PC-9 (cell line): ENCODE measurements around the gene COL27A1. TPM values are rescaled to one million over a fixed set of nuclear protein-coding genes. Genes with fewer than 3 reads are reported as not detected.

Experiments used
- BruUV-seq: library from RNA; stranded (reverse); fragments of 400-500 nt; replicated peaks from 2 replicates; lab custom pipeline; 2021; lab: Mats Ljungman, UMichigan
- CTCF ChIA-PET: fragments of 300-600 bp; sonication (Branson Sonifier 250); formaldehyde crosslinking; loops from one replicate; lab custom pipeline; 2022; ENCODE audit warnings: antibody characterized with exemption; lab: Charles Lee
- POLR2A ChIA-PET: fragments of 300-600 bp; sonication (Branson Sonifier 250); formaldehyde crosslinking; loops from one replicate; lab custom pipeline; 2022; ENCODE audit warnings: antibody characterized with exemption; ENCODE audit not compliant: unreplicated experiment; lab: Charles Lee
- DNase-seq, 2 experiments: peaks; one replicate each; pipeline versions ENCODE4 v3.0.0 to v3.0.0-alpha.2; 2015 to 2022; ENCODE audit warnings: mixed read lengths in 1 of 2
- H2AFZ ChIP-seq: fragments of 200-600 bp; sonication (generic); 2 replicates; pipeline ENCODE4 v1.8.1; 2017; ENCODE audit warnings: antibody characterized with exemption
- H3F3A ChIP-seq: fragments of 200-600 bp; sonication (generic); 2 replicates; pipeline ENCODE4 v1.8.1; 2017; ENCODE audit warnings: antibody characterized with exemption, mild to moderate bottlenecking, low read depth; ENCODE audit not compliant: insufficient read depth
- H3K27ac ChIP-seq: fragments of 200-600 bp; sonication (generic); 2 replicates; pipeline ENCODE4 v1.6.1; 2016; ENCODE audit warnings: mixed run types
- H3K27me3 ChIP-seq: fragments of 200-600 bp; sonication (generic); 2 replicates; pipeline ENCODE4 v1.6.1; 2016; ENCODE audit warnings: low read depth, mixed run types; ENCODE audit not compliant: insufficient read depth
- H3K36me3 ChIP-seq: fragments of 200-600 bp; sonication (generic); 2 replicates; pipeline ENCODE4 v1.6.1; 2016; ENCODE audit warnings: low read depth, mixed run types
- H3K4me1 ChIP-seq: fragments of 200-600 bp; sonication (generic); replicated peaks from 2 replicates; pipeline ENCODE4 v1.6.1; 2016; ENCODE audit warnings: mixed run types; ENCODE audit not compliant: insufficient read depth
- H3K4me2 ChIP-seq: fragments of 200-600 bp; sonication (generic); 2 replicates; pipeline ENCODE4 v1.6.1; 2017; ENCODE audit warnings: mixed run types
- H3K4me3 ChIP-seq: fragments of 200-600 bp; sonication (generic); 2 replicates; pipeline ENCODE4 v1.6.1; 2016; ENCODE audit warnings: mixed run types
- H3K79me2 ChIP-seq: fragments of 200-600 bp; sonication (generic); 2 replicates; pipeline ENCODE4 v1.6.1; 2017; ENCODE audit warnings: low read depth, mixed run types
- H3K9me2 ChIP-seq: fragments of 200-600 bp; sonication (generic); 2 replicates; pipeline ENCODE4 v1.8.1; 2017; ENCODE audit warnings: mild to moderate bottlenecking; ENCODE audit not compliant: insufficient read depth
- H3K9me3 ChIP-seq: fragments of 200-600 bp; sonication (generic); 2 replicates; pipeline ENCODE4 v1.8.1; 2016; ENCODE audit warnings: low read depth; ENCODE audit not compliant: insufficient read depth
- H4K20me1 ChIP-seq: fragments of 200-600 bp; sonication (generic); 2 replicates; pipeline ENCODE4 v1.8.1; 2017; ENCODE audit not compliant: insufficient read depth
- CTCF ChIP-seq: fragments of 200-600 bp; sonication (generic); conservative IDR thresholded peaks from 2 replicates; pipeline ENCODE4 v1.6.1; 2017; ENCODE audit warnings: mixed run types, antibody characterized with exemption, mild to moderate bottlenecking, moderate library complexity
- EZH2 ChIP-seq: fragments of 200-600 bp; sonication (generic); IDR thresholded peaks from 2 replicates; pipeline ENCODE4 v1.8.0; 2017; ENCODE audit warnings: antibody characterized with exemption, low read depth
- intact Hi-C: fragments of 100-400 bp; cut with micrococcal nuclease; formaldehyde crosslinking; loops from one replicate; pipeline ENCODE4 v1.10.0; 2022; ENCODE audit not compliant: unreplicated experiment
- total RNA-seq: library from RNA; stranded (reverse); gene quantifications from 2 replicates; pipeline ENCODE4 v1.2.3, GENCODE V29; 2021

The COL27A1 gene
- total RNA-seq, 1 experiment from 2014 or later, result 0.39 TPM

- Histone ChIP-seq H3K27me3 (peaks cover 18% of the 10 kb centered on the region; the same call in 1 of the 2 replicates), H3K4me3 (no peak overlapping the region), H2AFZ (no peak overlapping the region), H3K9me2 (no peaks in the 10 kb centered on the region), H3K36me3 (no peaks in the 10 kb centered on the region), H3K79me2 (no peaks in the 10 kb centered on the region), H3F3A (no peaks in the 10 kb centered on the region), H3K4me1 (no peaks in the 10 kb centered on the region), H3K27ac (no peak overlapping the region), H4K20me1 (no peaks in the 10 kb centered on the region), H3K9me3 (no peaks in the 10 kb centered on the region), H3K4me2 (no peak overlapping the region)
- ChIA-PET CTCF (no interaction called here), POLR2A (no interaction called here)
- BruUV-seq, result no TSS peak
- TF ChIP-seq CTCF (no peak), EZH2 (no peak)
- no peak for DNase-seq
- intact Hi-C loops, result no loop called here
Observed at GRCh38 chr9:114261026-114261425, 105.7 kb downstream of the COL27A1 start.

- no peaks in the 10 kb centered on the region for H3K4me1 ChIP-seq
- no peak overlapping the region for H3K4me2 ChIP-seq
- no peaks in the 10 kb centered on the region for H4K20me1 ChIP-seq
- ChIA-PET POLR2A (no interaction called here), CTCF (interaction anchor here (0.6 kb wide), 1 partner anchor 29 kb away, joined by 3 read pairs; no protein-coding TSS in a partner anchor)
- intact Hi-C loops, result no loop called here
- no peak overlapping the region for H3K4me3 ChIP-seq
- no peak for TF ChIP-seq EZH2
- TF ChIP-seq CTCF, result no peak
- no peaks in the 10 kb centered on the region for H3F3A ChIP-seq
- no peaks in the 10 kb centered on the region for H3K36me3 ChIP-seq
- no peak for DNase-seq
- no peak overlapping the region for H3K27ac ChIP-seq
- H3K27me3 ChIP-seq, result peaks cover 13% of the 10 kb centered on the region; the same call in 1 of the 2 replicates
- H3K79me2 ChIP-seq, result no peaks in the 10 kb centered on the region
- no TSS peak for BruUV-seq
- no peak overlapping the region for H2AFZ ChIP-seq
- no peaks in the 10 kb centered on the region for H3K9me3 ChIP-seq
- H3K9me2 ChIP-seq, result no peaks in the 10 kb centered on the region
Observed at GRCh38 chr9:114261987-114262386, 106.7 kb downstream of the COL27A1 start.

GRCh38 chr9:114263853-114264510 lies 108.6 kb downstream of the COL27A1 start:
- Histone ChIP-seq H3K4me1 (no peaks in the 10 kb centered on the region), H3K4me2 (no peak overlapping the region), H2AFZ (no peak overlapping the region), H4K20me1 (no peaks in the 10 kb centered on the region), H3K27ac (no peak overlapping the region), H3K9me2 (no peaks in the 10 kb centered on the region), H3K27me3 (peaks cover 25% of the 10 kb centered on the region), H3K79me2 (no peaks in the 10 kb centered on the region), H3K4me3 (no peak overlapping the region), H3K9me3 (no peaks in the 10 kb centered on the region), H3K36me3 (no peaks in the 10 kb centered on the region), H3F3A (no peaks in the 10 kb centered on the region)
- DNase-seq, result no peak
- POLR2A ChIA-PET, result no interaction called here
- no peak for TF ChIP-seq CTCF
- CTCF ChIA-PET, result no interaction called here
- BruUV-seq, result no TSS peak
- intact Hi-C loops, result no loop called here
